Measurements from ENCODE around the gene HERPUD2. TPM values are rescaled to one million over a fixed set of nuclear protein-coding genes. Genes with fewer than 3 reads are reported as not detected.

HERPUD2 gene
- total and polyA plus RNA-seq, 2 of the 8 experiments (the other 6 are each of a cell fraction or from before 2014, with no cell fraction given) = 18.3 to 27.3 TPM

- H3K9ac ChIP-seq (replicated peaks in 1 of 4; ENCODE audit: extremely low read depth in 1 of 4, low read depth in 3 of 4, low read length in 3 of 4) = no peak overlapping the region
- FAIRE-seq (no peak), DNase-seq (ENCODE audit: low read depth in 1 of 2, low spot score in 2 of 2) (no peak)
- no peaks in the 10 kb centered on the region; the same call in 1 of the 2 replicates for H3K23me2 ChIP-seq (ENCODE audit: low read depth, low read length)
- H3K4ac ChIP-seq (replicated peaks; ENCODE audit: insufficient read length, low read depth, low read length) = no peak overlapping the region
- TF ChIP-seq SP1 (IDR thresholded peaks at IDR 0.05; ENCODE audit: low read depth, low read length) = no peak
- no peak for TF ChIP-seq TAF7 (optimal IDR thresholded peaks at IDR 0.05; ENCODE audit: borderline replicate concordance, low read depth, low read length)
- TF ChIP-seq BCL11A (IDR thresholded peaks at IDR 0.05; ENCODE audit: low read depth in 2 of 2, low read length in 2 of 2) = no peak
- no peak for TF ChIP-seq SIRT6 (IDR thresholded peaks at IDR 0.05; ENCODE audit: low read length)
- no peak for TF ChIP-seq CREB1 (IDR thresholded peaks at IDR 0.05)
- no peak for TF ChIP-seq EP300 (IDR thresholded peaks at IDR 0.05; ENCODE audit: borderline replicate concordance in 1 of 2, low read depth in 2 of 2, low read length in 2 of 2)
- TF ChIP-seq KDM1A (IDR thresholded peaks at IDR 0.05; ENCODE audit: borderline replicate concordance, low read length) = no peak
- TF ChIP-seq EGR1 (IDR thresholded peaks at IDR 0.05; ENCODE audit: borderline replicate concordance, low read depth, low read length) = no peak
- no peak for TF ChIP-seq NRF1 (IDR thresholded peaks at IDR 0.05; ENCODE audit: low read depth, low read length)
- TF ChIP-seq MAX (IDR thresholded peaks at IDR 0.05) = no peak
- TF ChIP-seq, protein P1, sequence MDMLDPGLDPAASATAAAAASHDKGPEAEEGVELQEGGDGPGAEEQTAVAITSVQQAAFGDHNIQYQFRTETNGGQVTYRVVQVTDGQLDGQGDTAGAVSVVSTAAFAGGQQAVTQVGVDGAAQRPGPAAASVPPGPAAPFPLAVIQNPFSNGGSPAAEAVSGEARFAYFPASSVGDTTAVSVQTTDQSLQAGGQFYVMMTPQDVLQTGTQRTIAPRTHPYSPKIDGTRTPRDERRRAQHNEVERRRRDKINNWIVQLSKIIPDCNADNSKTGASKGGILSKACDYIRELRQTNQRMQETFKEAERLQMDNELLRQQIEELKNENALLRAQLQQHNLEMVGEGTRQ (IDR thresholded peaks at IDR 0.05; ENCODE audit: low read length) = no peak
- no peak for TF ChIP-seq SIX5 (IDR thresholded peaks at IDR 0.05; ENCODE audit: low read depth, low read length)
- TF ChIP-seq ZNF274 (IDR thresholded peaks at IDR 0.05; ENCODE audit: borderline replicate concordance, extremely low read depth, low read length) = no peak
- TF ChIP-seq RXRA (IDR thresholded peaks at IDR 0.05; ENCODE audit: insufficient read depth, low read depth, low read length) = no peak
- TF ChIP-seq KDM5A (IDR thresholded peaks at IDR 0.05; ENCODE audit: low read length) = no peak
- TF ChIP-seq TCF12 (IDR thresholded peaks at IDR 0.05; ENCODE audit: low read depth, low read length) = no peak
- H4K5ac ChIP-seq (ENCODE audit: insufficient read length, low read depth, low read length) = no peak overlapping the region
- no peak overlapping the region for H4K8ac ChIP-seq (ENCODE audit: extremely low read depth, insufficient read depth, low read length)
- no peak overlapping the region for H2BK5ac ChIP-seq (ENCODE audit: low read depth, low read length)
- no peak overlapping the region for H3K56ac ChIP-seq (replicated peaks; ENCODE audit: insufficient read length, low read depth, low read length)
- H4K91ac ChIP-seq (replicated peaks; ENCODE audit: insufficient read length, low read length) = no peak overlapping the region
- H3K27ac ChIP-seq (ENCODE audit: low read depth, low read length) = no peak overlapping the region
- no peaks in the 10 kb centered on the region for H3K4me1 ChIP-seq (replicated peaks in 1 of 4; ENCODE audit: control insufficient read depth in 3 of 4, insufficient read depth in 4 of 4, low read length in 3 of 4)
- H3K79me1 ChIP-seq (ENCODE audit: low read depth, low read length) = no peaks in the 10 kb centered on the region
- no peak overlapping the region for H2BK120ac ChIP-seq (replicated peaks; ENCODE audit: low read depth, low read length)
- CTCF ChIA-PET (ENCODE audit: partially characterized antibody) = interaction anchor here (9.1 kb wide), 1 partner anchor 10 kb away, joined by 85 read pairs; no protein-coding TSS in a partner anchor
- H3K23ac ChIP-seq (ENCODE audit: insufficient read length) = no peak overlapping the region
- H3K79me2 ChIP-seq (ENCODE audit: control insufficient read depth in 1 of 2, insufficient read depth in 2 of 2, low read length in 2 of 2) = no peaks in the 10 kb centered on the region
- no peaks in the 10 kb centered on the region for H3K36me3 ChIP-seq (ENCODE audit: control insufficient read depth in 2 of 4, insufficient read depth in 4 of 4, low read length in 3 of 4)
- no peak overlapping the region for H3K14ac ChIP-seq (ENCODE audit: insufficient read length)
- H2AFZ ChIP-seq (ENCODE audit: low read length) = no peak overlapping the region
- no peaks in the 10 kb centered on the region for H3K27me3 ChIP-seq (replicated peaks in 1 of 4; ENCODE audit: control insufficient read depth in 3 of 4, extremely low read depth in 1 of 4, insufficient read depth in 3 of 4, low read length in 3 of 4)
- no peaks in the 10 kb centered on the region for H4K20me1 ChIP-seq (replicated peaks in 1 of 2; ENCODE audit: control insufficient read depth in 1 of 2, insufficient read depth in 2 of 2, low read length in 2 of 2)
- H2BK15ac ChIP-seq (ENCODE audit: low read length) = no peak overlapping the region
- H2BK20ac ChIP-seq (ENCODE audit: low read length) = no peak overlapping the region
- POLR2A ChIA-PET (ENCODE audit: partially characterized antibody) = no interaction called here
- H2BK12ac ChIP-seq (ENCODE audit: low read depth, low read length) = no peak overlapping the region
- no peak overlapping the region for H3K18ac ChIP-seq (ENCODE audit: extremely low read depth, low read length)
- H3K4me3 ChIP-seq (ENCODE audit: extremely low read depth in 1 of 4, insufficient read depth in 2 of 4, low read depth in 3 of 4, low read length in 4 of 4) = no peak overlapping the region
- H2AK5ac ChIP-seq (ENCODE audit: low read depth, low read length) = no peak overlapping the region
- H3K9me3 ChIP-seq (ENCODE audit: insufficient read depth in 2 of 2, low read depth in 1 of 2, low read length in 1 of 2) = no peaks in the 10 kb centered on the region
- no peak overlapping the region for H3K4me2 ChIP-seq (ENCODE audit: insufficient read depth in 1 of 2, low read depth in 2 of 2, low read length in 2 of 2)
Observed at GRCh38 chr7:35604595-35604994, 90.3 kb downstream of the HERPUD2 start.

Measured in H1 (cell line).